ENCODE data around the gene GABARAP.

DNA sequence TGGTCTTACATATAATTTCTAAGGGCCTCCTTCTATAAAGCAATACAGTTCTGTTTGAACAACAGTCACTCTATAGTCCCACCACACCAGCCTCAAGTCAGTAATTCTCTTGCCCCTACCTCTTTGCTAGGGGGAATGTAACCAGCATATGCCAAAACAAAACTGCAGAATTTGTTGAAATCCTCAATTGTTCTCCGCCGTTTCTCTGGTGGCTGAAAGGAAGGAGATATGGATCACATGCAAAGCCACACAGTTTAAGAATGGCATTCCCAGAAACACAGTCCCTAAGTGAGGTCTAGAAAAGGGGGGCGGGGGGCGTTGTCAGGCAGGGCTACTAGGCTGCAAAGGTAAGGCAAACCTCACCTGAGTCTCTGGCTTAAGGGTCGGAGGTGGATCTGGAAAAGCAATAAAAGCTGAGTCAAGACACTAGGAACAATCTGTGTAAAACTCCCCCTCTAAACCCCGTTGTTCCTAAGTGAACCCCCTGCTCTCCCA, 4.9 kb downstream of the GABARAP start:
- TF ChIP-seq POLR2A (IDR thresholded peaks at IDR 0.05; ENCODE audit: low read depth, low read length) (no peak), MXI1 (IDR thresholded peaks at IDR 0.05; ENCODE audit: borderline replicate concordance, low read depth, low read length) (no peak), RCOR1 (IDR thresholded peaks at IDR 0.05; ENCODE audit: insufficient replicate concordance, low read length) (no peak), MAZ (IDR thresholded peaks at IDR 0.05; ENCODE audit: borderline replicate concordance, low read depth, low read length) (no peak), CEBPB (IDR thresholded peaks at IDR 0.05; ENCODE audit: low read depth, low read length) (no peak)
- TF ChIP-seq, protein P1, sequence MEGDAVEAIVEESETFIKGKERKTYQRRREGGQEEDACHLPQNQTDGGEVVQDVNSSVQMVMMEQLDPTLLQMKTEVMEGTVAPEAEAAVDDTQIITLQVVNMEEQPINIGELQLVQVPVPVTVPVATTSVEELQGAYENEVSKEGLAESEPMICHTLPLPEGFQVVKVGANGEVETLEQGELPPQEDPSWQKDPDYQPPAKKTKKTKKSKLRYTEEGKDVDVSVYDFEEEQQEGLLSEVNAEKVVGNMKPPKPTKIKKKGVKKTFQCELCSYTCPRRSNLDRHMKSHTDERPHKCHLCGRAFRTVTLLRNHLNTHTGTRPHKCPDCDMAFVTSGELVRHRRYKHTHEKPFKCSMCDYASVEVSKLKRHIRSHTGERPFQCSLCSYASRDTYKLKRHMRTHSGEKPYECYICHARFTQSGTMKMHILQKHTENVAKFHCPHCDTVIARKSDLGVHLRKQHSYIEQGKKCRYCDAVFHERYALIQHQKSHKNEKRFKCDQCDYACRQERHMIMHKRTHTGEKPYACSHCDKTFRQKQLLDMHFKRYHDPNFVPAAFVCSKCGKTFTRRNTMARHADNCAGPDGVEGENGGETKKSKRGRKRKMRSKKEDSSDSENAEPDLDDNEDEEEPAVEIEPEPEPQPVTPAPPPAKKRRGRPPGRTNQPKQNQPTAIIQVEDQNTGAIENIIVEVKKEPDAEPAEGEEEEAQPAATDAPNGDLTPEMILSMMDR (conservative IDR thresholded peaks at IDR 0.05; ENCODE audit: low read depth, low read length) = no peak
- TF ChIP-seq, protein P2, sequence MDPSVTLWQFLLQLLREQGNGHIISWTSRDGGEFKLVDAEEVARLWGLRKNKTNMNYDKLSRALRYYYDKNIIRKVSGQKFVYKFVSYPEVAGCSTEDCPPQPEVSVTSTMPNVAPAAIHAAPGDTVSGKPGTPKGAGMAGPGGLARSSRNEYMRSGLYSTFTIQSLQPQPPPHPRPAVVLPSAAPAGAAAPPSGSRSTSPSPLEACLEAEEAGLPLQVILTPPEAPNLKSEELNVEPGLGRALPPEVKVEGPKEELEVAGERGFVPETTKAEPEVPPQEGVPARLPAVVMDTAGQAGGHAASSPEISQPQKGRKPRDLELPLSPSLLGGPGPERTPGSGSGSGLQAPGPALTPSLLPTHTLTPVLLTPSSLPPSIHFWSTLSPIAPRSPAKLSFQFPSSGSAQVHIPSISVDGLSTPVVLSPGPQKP (IDR thresholded peaks at IDR 0.05; ENCODE audit: borderline replicate concordance, low read depth, low read length) = no peak

Data from IMR-90 (cell line).